Epithelial cell of proximal tubule (primary cell): ENCODE results near the gene CFAP46. TPM values are rescaled to one million over a fixed set of nuclear protein-coding genes. Genes with fewer than 3 reads are reported as not detected.

Source experiments
- DNase-seq: peaks from one replicate; pipeline ENCODE4 v3.0.0-alpha.2; 2011; ENCODE audit warnings: low read depth
- H3K4me3 ChIP-seq: 2 replicates; pipeline ENCODE4 v1.5.1; 2011; ENCODE audit warnings: low read depth, mild to moderate bottlenecking, low read length
- total RNA-seq: library from RNA; depleted of rRNA; stranded (reverse); fragments of >200 nt; gene quantifications from 2 replicates; pipeline ENCODE4 v1.2.3, GENCODE V29; 2015
- TF ChIP-seq, protein P1 (sequence below): conservative IDR thresholded peaks from 2 replicates; pipeline ENCODE4 v1.5.1; 2012; ENCODE audit warnings: low read depth, mild to moderate bottlenecking, low read length

Gene CFAP46
- total RNA-seq, 1 donor from 2014 or later: 2.2 TPM

DNA sequence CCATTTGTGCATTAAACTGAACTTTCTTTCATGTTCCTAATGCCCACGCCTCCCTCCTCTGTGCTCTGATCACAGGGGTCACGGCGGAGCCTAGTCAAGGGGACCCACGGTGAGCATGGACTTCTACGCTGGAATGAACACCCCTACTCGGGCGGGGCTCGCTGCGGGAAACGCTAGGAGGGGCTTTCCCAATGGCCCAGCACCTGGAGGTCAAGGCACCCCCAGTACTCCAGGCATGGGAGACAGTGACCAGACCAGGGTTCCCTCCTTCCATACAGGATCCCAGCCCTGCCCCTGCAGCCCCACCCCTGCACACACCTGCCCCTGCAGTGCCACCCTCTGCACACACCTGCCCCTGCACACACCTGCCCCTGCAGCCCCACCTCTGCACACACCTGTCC lies 129.4 kb downstream of the CFAP46 start:
- no peak overlapping the region for H3K4me3 ChIP-seq
- TF ChIP-seq, protein P1, sequence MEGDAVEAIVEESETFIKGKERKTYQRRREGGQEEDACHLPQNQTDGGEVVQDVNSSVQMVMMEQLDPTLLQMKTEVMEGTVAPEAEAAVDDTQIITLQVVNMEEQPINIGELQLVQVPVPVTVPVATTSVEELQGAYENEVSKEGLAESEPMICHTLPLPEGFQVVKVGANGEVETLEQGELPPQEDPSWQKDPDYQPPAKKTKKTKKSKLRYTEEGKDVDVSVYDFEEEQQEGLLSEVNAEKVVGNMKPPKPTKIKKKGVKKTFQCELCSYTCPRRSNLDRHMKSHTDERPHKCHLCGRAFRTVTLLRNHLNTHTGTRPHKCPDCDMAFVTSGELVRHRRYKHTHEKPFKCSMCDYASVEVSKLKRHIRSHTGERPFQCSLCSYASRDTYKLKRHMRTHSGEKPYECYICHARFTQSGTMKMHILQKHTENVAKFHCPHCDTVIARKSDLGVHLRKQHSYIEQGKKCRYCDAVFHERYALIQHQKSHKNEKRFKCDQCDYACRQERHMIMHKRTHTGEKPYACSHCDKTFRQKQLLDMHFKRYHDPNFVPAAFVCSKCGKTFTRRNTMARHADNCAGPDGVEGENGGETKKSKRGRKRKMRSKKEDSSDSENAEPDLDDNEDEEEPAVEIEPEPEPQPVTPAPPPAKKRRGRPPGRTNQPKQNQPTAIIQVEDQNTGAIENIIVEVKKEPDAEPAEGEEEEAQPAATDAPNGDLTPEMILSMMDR: no peak
- DNase-seq: no peak

- TF ChIP-seq, protein P1: no peak
Measured at GRCh38 chr10:132812520-132812919, 129.8 kb downstream of the CFAP46 start.

GRCh38 chr10:132811891-132812481 lies 130.4 kb downstream of the CFAP46 start:
- TF ChIP-seq, protein P1: no peak
- H3K4me3 ChIP-seq: no peak overlapping the region
- DNase-seq: no peak

More at GRCh38 chr10:132812520-132812919, 129.8 kb downstream of the CFAP46 start:
- no peak overlapping the region for H3K4me3 ChIP-seq
- no peak for DNase-seq

DNA sequence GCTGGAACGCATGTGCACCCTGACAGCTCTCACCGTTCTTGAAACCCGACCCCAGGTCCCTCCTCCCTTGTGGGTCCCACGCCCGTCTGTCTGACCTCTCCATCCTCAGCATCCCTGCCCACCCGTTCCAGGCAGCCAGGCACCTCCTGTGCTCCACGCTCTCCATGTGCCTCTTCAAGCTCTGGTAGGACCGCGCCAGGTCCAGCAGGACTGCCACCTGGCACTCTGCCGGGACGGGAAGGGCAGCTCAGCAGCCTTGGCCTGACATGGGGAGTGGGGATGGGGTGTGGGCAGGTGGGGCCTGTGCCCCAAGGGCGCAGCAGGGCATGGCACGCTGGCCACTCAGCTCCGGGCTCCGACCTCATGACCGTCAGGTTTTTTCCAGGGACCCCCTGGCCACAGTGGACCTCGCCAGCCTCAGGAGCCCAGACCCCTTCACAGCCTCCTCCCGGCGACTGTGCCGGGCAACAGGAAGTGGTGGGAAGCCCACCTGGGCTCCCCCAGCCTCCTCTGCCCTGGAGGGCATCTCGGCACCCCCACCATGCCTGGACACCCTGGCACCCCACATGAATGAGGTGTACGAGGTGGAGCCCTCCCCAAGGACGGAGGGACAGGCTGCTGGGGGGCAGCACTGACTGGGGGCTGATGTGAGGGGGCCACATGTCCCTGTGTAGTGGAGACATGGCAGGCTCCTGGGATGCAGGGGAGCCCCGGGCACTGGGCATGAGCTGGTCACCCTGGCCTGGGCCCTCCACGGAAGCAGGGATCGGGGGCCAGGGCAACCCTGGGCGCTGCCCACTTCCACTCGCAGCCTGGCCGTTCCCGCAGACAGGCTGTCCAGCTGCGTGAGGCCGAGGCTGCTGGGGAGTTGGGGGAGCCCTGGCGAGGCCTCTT lies 131.3 kb downstream of the CFAP46 start:
- no peak for DNase-seq
- TF ChIP-seq, protein P1: no peak
- H3K4me3 ChIP-seq: no peak overlapping the region

GRCh38 chr10:132810141-132810806 lies 132.1 kb downstream of the CFAP46 start:
- no peak for DNase-seq
- no peak overlapping the region for H3K4me3 ChIP-seq
- TF ChIP-seq, protein P1: no peak

DNA sequence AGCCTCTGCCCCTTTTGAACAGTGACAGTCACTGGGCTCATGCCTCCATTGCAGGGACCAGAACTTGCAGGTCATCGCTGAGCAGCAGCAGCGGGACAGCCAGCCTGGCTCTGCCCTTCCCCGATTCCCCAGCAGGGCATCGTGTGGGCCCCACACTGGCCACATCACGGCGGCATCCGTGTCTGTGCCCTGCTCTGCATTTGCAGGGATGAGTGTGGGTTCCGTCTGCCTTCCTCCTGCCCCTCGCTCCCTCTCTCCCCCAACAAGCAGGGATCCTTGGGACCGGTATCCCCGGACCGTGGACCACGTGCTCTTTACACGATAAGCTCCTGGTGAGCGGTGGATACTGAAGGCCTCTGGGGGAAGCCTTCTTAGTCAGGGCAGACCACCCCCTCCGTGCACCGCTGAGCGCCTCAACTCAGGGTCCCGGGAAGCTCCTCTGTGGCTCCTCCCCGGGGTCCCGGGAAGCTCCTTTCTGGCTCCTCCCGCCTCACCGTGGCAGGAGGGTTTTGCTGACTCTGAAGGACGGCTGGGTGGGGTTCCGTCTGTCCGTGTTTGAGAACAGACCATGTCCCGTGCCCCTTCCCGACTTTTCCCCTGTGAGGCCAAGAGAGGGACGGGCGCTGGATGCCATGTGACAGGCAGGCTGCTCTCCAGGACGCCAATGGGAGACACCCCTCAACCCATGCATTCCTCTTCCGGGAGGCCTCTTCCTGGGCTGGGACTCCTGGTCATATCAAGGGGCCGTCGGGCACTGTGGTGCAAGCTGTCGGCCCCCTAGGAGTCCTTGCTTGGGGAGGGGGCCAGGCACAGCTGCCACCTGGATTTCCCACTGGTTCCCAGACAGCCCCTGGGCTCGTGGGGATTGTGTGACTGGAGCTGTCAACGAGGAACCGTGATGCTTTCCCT lies 132.9 kb downstream of the CFAP46 start:
- no peak for DNase-seq
- TF ChIP-seq, protein P1: no peak
- no peak overlapping the region for H3K4me3 ChIP-seq
